PFSK-1 (cell line): Measurements from ENCODE around the gene DYNC2H1.

ENCODE experiments used
- FOXP2 ChIP-seq: optimal IDR thresholded peaks from 2 replicates; pipeline ENCODE3; 2011; ENCODE audit warnings: borderline replicate concordance, control low read depth, inconsistent platforms; ENCODE audit not compliant: insufficient read depth; ENCODE audit errors: extremely low read length, extremely low read depth
- POLR2AphosphoS5 ChIP-seq: IDR thresholded peaks from 2 replicates; pipeline ENCODE4 v1.6.1; 2012; ENCODE audit warnings: low read depth, mild to moderate bottlenecking, control low read depth, low read length, moderate library complexity
- REST ChIP-seq, 2 experiments: IDR thresholded peaks; 2 replicates each; pipeline versions ENCODE4 v1.6.1 to v1.8.0; 2011 to 2012; ENCODE audit warnings: low read depth in 2 of 2, low read length in 2 of 2, control low read depth in 1 of 2, inconsistent platforms in 1 of 2, mild to moderate bottlenecking in 1 of 2, moderate library complexity in 1 of 2; ENCODE audit not compliant: insufficient read depth in 1 of 2
- SIN3A ChIP-seq: IDR thresholded peaks from 2 replicates; pipeline ENCODE4 v1.6.1; 2012; ENCODE audit warnings: mild to moderate bottlenecking, low read length, moderate library complexity, borderline replicate concordance; ENCODE audit not compliant: insufficient read depth
- TAF1 ChIP-seq: IDR thresholded peaks from 2 replicates; pipeline ENCODE4 v1.6.1; 2012; ENCODE audit warnings: low read length, control low read depth, borderline replicate concordance; ENCODE audit not compliant: insufficient read depth

Gene DYNC2H1

GRCh38 chr11:103480421-103480820, 371.2 kb downstream of the DYNC2H1 start:
- TF ChIP-seq REST (IDR thresholded peaks at IDR 0.05; ENCODE audit: insufficient read depth in 1 of 2, low read depth in 2 of 2, low read length in 2 of 2), result no peak
- no peak for TF ChIP-seq POLR2AphosphoS5
- TF ChIP-seq TAF1, result no peak
- no peak for TF ChIP-seq SIN3A
- no peak for TF ChIP-seq FOXP2

GRCh38 chr11:103483996-103484395, 374.8 kb downstream of the DYNC2H1 start:
- no peak for TF ChIP-seq TAF1
- no peak for TF ChIP-seq FOXP2
- no peak for TF ChIP-seq POLR2AphosphoS5
- no peak for TF ChIP-seq SIN3A
- no peak for TF ChIP-seq REST (IDR thresholded peaks at IDR 0.05; ENCODE audit: insufficient read depth in 1 of 2, low read depth in 2 of 2, low read length in 2 of 2)

- TF ChIP-seq POLR2AphosphoS5 (no peak), FOXP2 (no peak), REST (IDR thresholded peaks at IDR 0.05; ENCODE audit: insufficient read depth in 1 of 2, low read depth in 2 of 2, low read length in 2 of 2) (no peak), SIN3A (no peak), TAF1 (no peak)
Measured at GRCh38 chr11:103484545-103484944, 375.3 kb downstream of the DYNC2H1 start.

- no peak for TF ChIP-seq FOXP2
- TF ChIP-seq TAF1, result no peak
- TF ChIP-seq REST (IDR thresholded peaks at IDR 0.05; ENCODE audit: insufficient read depth in 1 of 2, low read depth in 2 of 2, low read length in 2 of 2), result no peak
Measured at GRCh38 chr11:103486604-103487003, 377.4 kb downstream of the DYNC2H1 start.

- TF ChIP-seq FOXP2 (no peak), POLR2AphosphoS5 (no peak), TAF1 (no peak), REST (IDR thresholded peaks at IDR 0.05; ENCODE audit: insufficient read depth in 1 of 2, low read depth in 2 of 2, low read length in 2 of 2) (no peak), SIN3A (no peak)
Measured at GRCh38 chr11:103487113-103487512, 377.9 kb downstream of the DYNC2H1 start.
